Esophagus mucosa (tissue), 1 donor: ENCODE data around the gene SRSF8. TPM values are rescaled to one million over a fixed set of nuclear protein-coding genes. Genes with fewer than 3 reads are reported as not detected.
"Not testable (repeated sequence)": the region's sequence is repeated elsewhere in the genome, so short reads cannot be mapped to it uniquely, and the experiment has no call there.

ENCODE experiments used
- ATAC-seq: fragments of 200-7000 bp; cut with Tn5 transposase; one replicate; pipeline ENCODE4 v1.9.1; 2020
- total RNA-seq: library from RNA; stranded (reverse); gene quantifications from one replicate; pipeline ENCODE4 v1.2.4, GENCODE V29; 2023
- donor health status: DM: yes; HTN: yes; CAD: no.

The SRSF8 gene
- total RNA-seq, 1 donor from 2014 or later, result 30.4 TPM

- ATAC-seq, result no peak
Measured at GRCh38 chr11:95098826-95099225, 32.1 kb downstream of the SRSF8 start.

GRCh38 chr11:95100191-95100648 is 33.5 kb downstream of the SRSF8 start:
- no peak for ATAC-seq

GRCh38 chr11:95100856-95101507 is 34.3 kb downstream of the SRSF8 start:
- no peak for ATAC-seq

GRCh38 chr11:95101935-95102334 is 35.2 kb downstream of the SRSF8 start:
- no peak for ATAC-seq

DNA sequence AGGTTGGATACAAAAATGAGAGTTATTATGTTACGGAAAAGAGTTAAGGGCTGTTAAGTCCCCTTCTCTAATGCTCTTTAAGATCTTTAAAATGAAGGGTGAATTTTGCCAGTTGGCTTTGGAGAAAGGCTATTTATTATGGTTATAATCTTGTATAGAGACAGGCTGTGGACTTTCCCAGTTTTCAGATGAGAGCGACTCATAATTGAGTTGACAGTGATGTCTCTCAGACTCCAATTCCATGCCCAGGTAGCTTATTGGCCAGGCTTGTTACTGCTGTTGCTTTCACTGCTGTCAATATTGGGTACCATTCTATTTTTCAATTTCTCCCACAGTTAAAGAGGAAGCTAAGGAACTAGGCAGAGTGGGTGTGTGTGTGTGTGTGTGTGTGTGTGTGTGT is 36.0 kb downstream of the SRSF8 start:
- ATAC-seq, result no peak

GRCh38 chr11:95103701-95104100 is 37.0 kb downstream of the SRSF8 start:
- ATAC-seq, result no peak

DNA sequence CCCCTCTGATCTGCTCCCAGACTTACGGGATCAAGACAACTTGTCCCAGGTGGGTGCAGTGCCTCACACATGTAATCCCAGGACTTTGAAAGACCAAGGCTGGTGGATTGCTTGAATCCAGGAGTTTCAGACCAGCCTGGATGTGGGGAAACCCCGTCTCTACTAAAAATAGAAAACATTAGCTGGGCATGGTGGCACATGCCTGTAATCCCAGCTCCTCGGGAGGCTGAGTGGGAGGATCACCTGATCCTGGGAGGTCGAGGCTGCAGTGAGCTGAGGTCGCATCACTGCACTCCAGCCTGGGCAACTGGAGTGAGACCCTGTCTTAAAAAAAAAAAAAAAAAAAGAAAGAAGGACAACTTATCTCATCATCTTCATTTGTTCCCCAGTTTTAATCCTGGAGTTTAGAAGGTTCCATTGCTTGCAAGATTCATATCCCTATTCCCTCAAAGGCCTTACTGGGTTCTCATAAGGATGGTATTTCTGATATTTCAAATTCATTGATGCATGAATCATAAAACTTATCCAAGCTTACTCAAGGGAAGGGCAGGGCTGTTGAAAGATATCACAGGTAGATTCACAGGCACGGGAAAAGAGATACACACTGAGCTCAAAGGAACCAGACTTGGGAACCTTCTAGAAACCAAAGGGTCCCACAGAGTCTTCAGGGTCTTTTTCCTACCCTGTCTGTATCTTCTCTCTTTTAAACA is 37.6 kb downstream of the SRSF8 start:
- ATAC-seq, result no peak

- no peak for ATAC-seq
Measured at GRCh38 chr11:95104856-95105255, 38.1 kb downstream of the SRSF8 start.

DNA sequence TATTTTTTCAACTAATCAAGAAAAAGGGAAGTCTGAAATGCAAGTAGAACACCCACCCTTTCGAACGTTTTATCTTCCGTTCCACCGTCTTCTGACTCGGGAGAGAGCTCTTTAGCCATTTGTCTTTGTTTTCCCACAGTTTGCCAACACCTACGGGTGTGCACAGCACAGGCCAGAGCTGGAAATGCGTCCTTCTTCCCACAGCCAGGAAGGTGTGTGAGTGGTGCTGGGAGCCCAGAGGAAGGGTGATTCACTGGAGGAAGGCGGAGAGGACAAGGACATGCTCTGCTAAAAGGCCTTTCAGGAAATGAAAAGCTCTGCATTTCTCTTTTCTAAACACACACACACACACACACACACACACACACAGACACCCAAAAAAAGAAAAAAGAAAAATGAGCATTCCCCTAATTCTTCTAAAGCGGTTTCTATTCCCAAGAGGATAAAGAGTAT is 41.5 kb downstream of the SRSF8 start:
- peak; percentile 97 for ATAC-seq

DNA sequence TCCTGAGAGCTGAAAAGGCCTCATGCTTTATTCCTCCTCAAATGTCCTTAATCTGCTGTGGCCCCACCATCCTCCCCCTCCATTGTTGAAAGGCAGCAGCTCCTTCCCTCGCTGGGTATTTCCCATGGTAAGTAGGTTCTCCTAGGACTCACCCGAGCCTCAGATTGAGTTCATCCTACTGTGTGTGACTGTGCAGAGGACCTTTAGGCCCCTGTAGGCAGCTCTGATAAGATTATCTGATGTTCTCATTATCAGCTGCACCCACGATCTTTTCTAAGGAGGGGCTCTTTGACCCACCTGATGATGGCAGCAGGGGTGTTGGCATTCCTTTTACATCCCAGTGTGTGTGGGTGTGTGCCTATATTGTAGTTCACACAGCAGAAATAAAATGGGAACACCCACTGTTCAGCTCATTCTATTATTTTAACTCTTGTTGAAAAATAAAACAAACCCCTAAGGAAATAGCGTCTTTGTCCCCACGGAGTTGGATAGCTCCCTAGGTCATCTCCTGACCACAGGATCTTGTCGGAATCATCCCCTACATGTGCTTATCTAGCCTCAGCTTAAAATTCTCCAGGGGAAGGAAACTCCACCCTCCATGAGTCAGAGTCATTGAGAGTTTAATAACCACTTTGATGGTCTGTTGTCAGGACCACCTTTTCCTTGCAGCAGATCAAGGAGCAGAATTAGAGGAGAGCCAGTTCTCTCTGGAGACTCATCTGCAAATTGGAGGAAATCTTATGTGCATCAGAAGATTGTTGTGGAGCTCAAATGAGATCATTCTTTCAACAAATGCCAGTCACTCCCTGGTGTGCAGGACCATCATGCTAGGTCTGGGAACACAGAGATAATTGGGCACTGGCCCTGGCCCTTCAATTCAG is 42.2 kb downstream of the SRSF8 start:
- peak; percentile 7 for ATAC-seq

GRCh38 chr11:95111471-95111870 is 44.8 kb downstream of the SRSF8 start:
- ATAC-seq, result not testable (repeated sequence)

- no peak for ATAC-seq
Measured at GRCh38 chr11:95111923-95112540, 45.3 kb downstream of the SRSF8 start.

GRCh38 chr11:95115597-95115996 is 48.9 kb downstream of the SRSF8 start:
- ATAC-seq, result no peak

DNA sequence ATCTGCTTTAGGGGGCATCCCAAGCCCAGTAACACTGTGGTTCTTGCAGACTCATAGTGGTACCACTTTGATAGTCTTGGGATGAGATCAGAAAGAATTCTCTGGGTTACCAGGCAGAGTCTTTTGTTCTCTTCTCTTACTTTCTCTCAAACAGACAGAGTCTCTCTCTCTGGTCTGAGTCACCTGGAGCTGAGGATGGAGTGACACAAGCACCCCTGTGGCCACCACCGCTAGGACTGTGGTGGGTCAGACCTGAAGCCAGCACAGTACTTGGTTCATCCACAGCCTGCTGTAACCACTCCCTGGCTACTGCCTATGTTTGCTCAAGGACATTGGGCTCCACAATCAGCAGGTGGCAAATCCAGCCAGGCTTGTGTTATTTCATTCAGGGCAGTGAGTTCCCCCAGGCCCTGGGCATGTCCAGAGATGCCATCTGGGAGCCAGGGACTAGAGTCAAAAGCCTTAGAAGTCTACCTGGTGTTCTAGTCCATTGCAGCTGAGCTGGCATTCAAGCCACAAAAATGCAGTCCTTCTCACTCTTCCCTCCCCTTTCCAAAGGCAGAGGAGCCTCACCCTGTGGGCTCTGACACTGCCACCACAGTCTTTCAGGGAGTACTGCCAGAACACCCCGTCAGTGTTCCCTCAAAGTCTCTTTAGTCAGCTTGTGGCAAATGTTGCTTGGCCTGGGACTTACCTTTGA is 52.8 kb downstream of the SRSF8 start:
- peak; percentile 93 for ATAC-seq

Other genes starting within 250 kb of the SRSF8 start
- gene CWC15, start 93.4 kb upstream of the SRSF8 start, total RNA-seq, result 49.1 TPM
- gene KDM4D, start 93.2 kb upstream of the SRSF8 start, total RNA-seq, result 0.32 TPM
- gene KDM4E, start 41.7 kb upstream of the SRSF8 start, total RNA-seq, result not detected
- gene KDM4F, start 17.5 kb upstream of the SRSF8 start, total RNA-seq, result not detected
- gene ENDOD1, start 22.9 kb downstream of the SRSF8 start, total RNA-seq, result 28.3 TPM
- 30.5 TPM for gene SESN3, start 164.3 kb downstream of the SRSF8 start, total RNA-seq